PFSK-1 (cell line): Measurements from ENCODE around the gene AMACR.

Experiments used
- REST ChIP-seq, 2 experiments: IDR thresholded peaks; 2 replicates each; pipeline versions ENCODE4 v1.6.1 to v1.8.0; 2011 to 2012; ENCODE audit warnings: low read depth in 2 of 2, low read length in 2 of 2, control low read depth in 1 of 2, inconsistent platforms in 1 of 2, mild to moderate bottlenecking in 1 of 2, moderate library complexity in 1 of 2; ENCODE audit not compliant: insufficient read depth in 1 of 2
- TAF1 ChIP-seq: IDR thresholded peaks from 2 replicates; pipeline ENCODE4 v1.6.1; 2012; ENCODE audit warnings: low read length, control low read depth, borderline replicate concordance; ENCODE audit not compliant: insufficient read depth

- TF ChIP-seq REST (IDR thresholded peaks at IDR 0.05; ENCODE audit: insufficient read depth in 1 of 2, low read depth in 2 of 2, low read length in 2 of 2) (no peak), TAF1 (no peak)
These were observed 40.1 kb upstream of the AMACR start for GRCh38 chr5:34047774-34048572.
